HG02840 (cell line): ENCODE measurements around the gene LGI1.
"Not testable (repeated sequence)": the region's sequence is repeated elsewhere in the genome, so short reads cannot be mapped to it uniquely, and the experiment has no call there.

Experiments
- ATAC-seq: cut with Tn5 transposase; IDR thresholded peaks from one replicate; pipeline ENCODE4 v1.9.1; 2021; ENCODE audit warnings: mild to moderate bottlenecking, moderate library complexity, moderate number of reproducible peaks; ENCODE audit not compliant: unreplicated experiment, low FRiP score

LGI1 gene

GRCh38 chr10:93797825-93798224, 40.1 kb downstream of the LGI1 start:
- no peak for ATAC-seq

- ATAC-seq = no peak
Observed at GRCh38 chr10:93799155-93799708, 41.5 kb downstream of the LGI1 start.

GRCh38 chr10:93804200-93804599, 46.5 kb downstream of the LGI1 start:
- no peak for ATAC-seq

- no peak for ATAC-seq
Observed at GRCh38 chr10:93806903-93807302, 49.2 kb downstream of the LGI1 start.

GRCh38 chr10:93807371-93807770, 49.6 kb downstream of the LGI1 start:
- no peak for ATAC-seq

- no peak for ATAC-seq
Observed at GRCh38 chr10:93812659-93813338, 55.1 kb downstream of the LGI1 start.

GRCh38 chr10:93813507-93814465, 56.0 kb downstream of the LGI1 start:
- no peak for ATAC-seq

- no peak for ATAC-seq
Observed at GRCh38 chr10:93815304-93816096, 57.8 kb downstream of the LGI1 start.

GRCh38 chr10:93816123-93816747, 58.5 kb downstream of the LGI1 start:
- no peak for ATAC-seq

GRCh38 chr10:93818086-93818485, 60.4 kb downstream of the LGI1 start:
- ATAC-seq = no peak

- ATAC-seq = no peak
Observed at GRCh38 chr10:93819520-93819919, 61.8 kb downstream of the LGI1 start.

GRCh38 chr10:93820434-93820833, 62.7 kb downstream of the LGI1 start:
- no peak for ATAC-seq

GRCh38 chr10:93821051-93821772, 63.5 kb downstream of the LGI1 start:
- ATAC-seq = no peak

GRCh38 chr10:93826355-93826754, 68.6 kb downstream of the LGI1 start:
- ATAC-seq = no peak

GRCh38 chr10:93827056-93827804, 69.5 kb downstream of the LGI1 start:
- ATAC-seq = no peak

- ATAC-seq = not testable (repeated sequence)
Observed at GRCh38 chr10:93831065-93831464, 73.3 kb downstream of the LGI1 start.

- no peak for ATAC-seq
Observed at GRCh38 chr10:93835770-93836169, 78.0 kb downstream of the LGI1 start.

- no peak for ATAC-seq
Observed at GRCh38 chr10:93837822-93838221, 80.1 kb downstream of the LGI1 start.

- ATAC-seq = no peak
Observed at GRCh38 chr10:93838278-93838677, 80.5 kb downstream of the LGI1 start.
